IPS-15b (cell line): ENCODE measurements around the gene POLDIP3.
"Not testable (repeated sequence)": the region's sequence is repeated elsewhere in the genome, so short reads cannot be mapped to it uniquely, and the experiment has no call there.

Source experiments
- H3K27me3 ChIP-seq: one replicate; pipeline ENCODE4 v1.6.1; 2013; ENCODE audit warnings: low read length; ENCODE audit not compliant: control insufficient read depth, insufficient read depth
- H3K36me3 ChIP-seq: one replicate; pipeline ENCODE4 v1.6.1; 2013; ENCODE audit warnings: low read length; ENCODE audit not compliant: control insufficient read depth, insufficient read depth
- H3K4me1 ChIP-seq: one replicate; pipeline ENCODE4 v1.6.1; 2013; ENCODE audit warnings: mild to moderate bottlenecking, low read length; ENCODE audit not compliant: control insufficient read depth, insufficient read depth
- H3K4me3 ChIP-seq: one replicate; pipeline ENCODE4 v1.5.1; 2013; ENCODE audit warnings: low read depth, low read length
- H3K9ac ChIP-seq: one replicate; pipeline ENCODE4 v1.6.1; 2013; ENCODE audit warnings: low read depth, mild to moderate bottlenecking, low read length
- H3K9me3 ChIP-seq: one replicate; pipeline ENCODE4 v1.6.1; 2013; ENCODE audit warnings: mild to moderate bottlenecking, low read length; ENCODE audit not compliant: control insufficient read depth, insufficient read depth

Gene POLDIP3

DNA sequence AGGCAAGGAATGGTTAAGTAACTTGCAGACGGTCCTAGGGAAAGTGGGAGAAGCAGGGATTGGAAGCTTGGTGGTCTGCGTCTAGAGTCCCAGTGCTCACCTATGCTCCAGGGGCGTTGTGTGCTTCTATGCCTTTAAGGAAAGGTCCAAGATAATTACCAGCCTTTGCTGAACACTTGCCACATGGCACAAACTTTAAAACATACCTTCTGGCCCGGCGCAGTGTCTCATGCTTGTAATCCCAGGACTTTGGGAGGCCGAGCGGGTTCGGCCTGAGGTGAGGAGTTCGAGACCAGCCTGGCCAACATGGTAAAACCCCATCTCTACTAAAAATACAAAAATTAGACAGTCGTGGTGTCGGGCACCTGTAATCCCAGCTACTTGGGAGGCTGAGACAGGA lies 2.3 kb downstream of the POLDIP3 start:
- peaks cover 20% of the 10 kb centered on the region for H3K4me1 ChIP-seq
- no peaks in the 10 kb centered on the region for H3K9me3 ChIP-seq
- no peak overlapping the region for H3K9ac ChIP-seq
- peaks cover 4% of the 10 kb centered on the region for H3K36me3 ChIP-seq
- H3K4me3 ChIP-seq = no peak overlapping the region
- H3K27me3 ChIP-seq = no peaks in the 10 kb centered on the region

DNA sequence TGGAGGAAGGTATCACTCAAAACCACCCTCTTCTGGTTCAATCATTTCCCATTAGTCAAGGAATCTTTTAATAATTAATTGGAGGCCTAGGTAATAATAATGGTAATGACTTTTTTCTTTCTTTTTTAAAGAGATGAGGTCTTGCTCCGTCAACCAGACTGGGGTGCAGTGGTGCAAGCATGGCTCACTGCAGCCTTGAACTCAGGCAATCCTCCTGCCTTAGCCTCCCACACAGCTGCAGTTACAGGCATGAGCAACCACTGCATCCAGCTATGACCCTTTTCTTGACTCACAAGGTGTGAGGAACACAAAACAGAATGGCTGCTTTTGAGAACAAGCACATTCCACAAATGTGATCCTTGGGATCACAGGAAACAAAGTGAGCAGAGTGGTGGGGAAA lies 3.6 kb downstream of the POLDIP3 start:
- H3K9ac ChIP-seq = no peak overlapping the region
- no peaks in the 10 kb centered on the region for H3K9me3 ChIP-seq
- H3K4me1 ChIP-seq = peaks cover 18% of the 10 kb centered on the region
- no peak overlapping the region for H3K4me3 ChIP-seq
- H3K36me3 ChIP-seq = peaks cover 4% of the 10 kb centered on the region
- H3K27me3 ChIP-seq = no peaks in the 10 kb centered on the region

DNA sequence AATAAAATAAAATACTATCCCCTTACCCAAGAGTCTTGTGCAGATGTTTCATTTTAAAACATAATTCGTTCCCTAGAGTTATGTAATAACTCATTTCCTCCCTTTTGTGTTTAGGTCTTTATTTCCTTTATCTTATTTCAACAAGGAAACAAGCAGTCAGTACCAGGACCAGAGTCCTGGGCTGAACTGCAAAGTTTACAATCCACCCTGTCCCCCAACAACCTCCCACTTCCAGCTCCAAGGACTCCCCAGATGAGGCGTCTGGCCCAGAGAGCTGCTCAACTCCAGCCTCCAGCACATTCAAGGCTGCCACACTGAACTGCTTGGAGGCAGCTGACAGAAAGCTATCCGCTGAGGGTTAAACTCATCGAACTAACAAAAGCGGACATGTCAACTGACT lies 4.5 kb downstream of the POLDIP3 start:
- no peak overlapping the region for H3K4me3 ChIP-seq
- peaks cover 15% of the 10 kb centered on the region for H3K4me1 ChIP-seq
- no peak overlapping the region for H3K9ac ChIP-seq
- H3K27me3 ChIP-seq = no peaks in the 10 kb centered on the region
- peaks cover 4% of the 10 kb centered on the region for H3K36me3 ChIP-seq
- H3K9me3 ChIP-seq = no peaks in the 10 kb centered on the region

DNA sequence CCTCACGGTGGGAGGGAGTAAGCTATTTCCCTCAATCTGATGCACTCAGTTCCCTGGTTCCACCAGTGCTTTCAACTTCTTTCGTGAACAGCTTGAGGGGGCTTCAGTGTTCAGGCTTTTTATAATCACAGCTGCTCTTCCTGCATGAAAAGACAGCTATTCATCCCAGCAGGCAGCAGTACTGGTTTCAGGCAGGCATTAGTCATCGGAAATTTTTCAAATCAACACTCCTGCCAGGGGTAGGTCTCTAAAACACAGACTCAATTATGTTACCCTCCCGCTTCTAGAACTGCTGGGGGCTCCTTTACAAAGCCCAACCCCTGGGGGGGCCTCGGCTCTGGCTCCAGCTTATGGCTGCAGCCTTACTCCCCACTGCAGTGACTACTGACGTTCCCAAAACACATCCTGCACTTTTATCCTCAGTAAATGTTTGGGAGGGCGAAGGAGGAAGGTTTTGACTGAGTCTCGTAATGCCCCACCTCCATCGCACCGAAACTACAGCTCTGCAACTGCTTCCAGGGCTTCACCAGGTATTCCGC lies 5.8 kb downstream of the POLDIP3 start:
- H3K27me3 ChIP-seq = no peaks in the 10 kb centered on the region
- peak overlapping the region; percentile 5 for H3K4me3 ChIP-seq
- H3K36me3 ChIP-seq = peaks cover 4% of the 10 kb centered on the region
- H3K9ac ChIP-seq = no peak overlapping the region
- peaks cover 15% of the 10 kb centered on the region for H3K4me1 ChIP-seq
- no peaks in the 10 kb centered on the region for H3K9me3 ChIP-seq

DNA sequence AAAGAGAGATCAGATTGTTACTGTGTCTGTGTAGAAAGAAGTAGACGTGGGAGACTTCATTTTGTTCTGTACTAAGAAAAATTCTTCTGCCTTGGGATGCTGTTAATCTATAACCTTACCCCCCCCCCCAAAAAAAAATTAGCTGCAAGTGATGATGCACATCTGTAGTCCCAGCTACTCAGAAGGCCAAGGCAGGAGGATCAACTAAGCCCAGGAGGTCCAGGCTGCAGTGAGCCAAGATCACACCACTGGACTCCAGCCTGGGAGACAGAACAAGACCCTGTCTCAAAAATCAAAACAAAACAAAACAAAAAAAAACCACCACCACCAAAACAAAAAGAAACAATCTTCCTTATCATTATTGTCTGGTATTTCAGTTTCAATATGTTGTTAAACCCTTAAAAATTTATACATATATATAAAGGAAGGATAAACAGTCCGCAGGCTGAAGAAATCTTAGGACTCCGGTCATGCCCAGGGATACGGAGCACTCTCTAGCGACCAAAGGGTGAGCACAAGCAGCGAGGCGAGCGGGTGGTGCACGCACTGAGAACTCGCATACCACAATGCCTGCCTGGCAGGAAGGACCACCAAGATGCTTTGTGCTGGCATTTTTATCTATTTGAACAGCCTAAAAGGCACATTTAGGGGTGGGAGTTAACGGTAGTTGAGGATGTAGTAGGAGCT lies 6.4 kb downstream of the POLDIP3 start:
- H3K4me3 ChIP-seq = no peak overlapping the region
- H3K27me3 ChIP-seq = no peaks in the 10 kb centered on the region
- H3K9me3 ChIP-seq = no peaks in the 10 kb centered on the region
- H3K9ac ChIP-seq = no peak overlapping the region
- peaks cover 5% of the 10 kb centered on the region for H3K36me3 ChIP-seq
- H3K4me1 ChIP-seq = peaks cover 15% of the 10 kb centered on the region

DNA sequence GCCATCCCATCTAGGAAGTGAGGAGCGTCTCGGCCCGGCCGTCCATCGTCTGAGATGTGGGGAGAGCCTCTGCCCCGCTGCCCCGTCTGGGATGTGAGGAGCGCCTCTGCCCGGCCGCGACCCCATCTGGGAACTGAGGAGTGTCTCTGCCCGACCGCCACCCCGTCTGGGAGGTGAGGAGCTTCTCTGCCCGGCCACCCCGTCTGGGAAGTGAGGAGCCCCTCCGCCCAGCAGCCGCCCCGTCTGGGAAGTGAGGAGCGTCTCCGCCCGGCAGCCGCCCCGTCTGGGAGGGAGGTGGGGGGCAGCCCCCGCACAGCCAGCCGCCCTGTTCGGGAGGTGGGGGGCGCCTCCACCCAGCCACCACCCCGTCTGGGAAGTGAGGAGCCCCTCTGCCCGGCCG lies 7.0 kb downstream of the POLDIP3 start:
- not testable (repeated sequence) for H3K9ac ChIP-seq, H3K4me1 ChIP-seq, H3K27me3 ChIP-seq, H3K9me3 ChIP-seq, H3K4me3 ChIP-seq
- H3K36me3 ChIP-seq = peaks cover 11% of the 10 kb centered on the region

DNA sequence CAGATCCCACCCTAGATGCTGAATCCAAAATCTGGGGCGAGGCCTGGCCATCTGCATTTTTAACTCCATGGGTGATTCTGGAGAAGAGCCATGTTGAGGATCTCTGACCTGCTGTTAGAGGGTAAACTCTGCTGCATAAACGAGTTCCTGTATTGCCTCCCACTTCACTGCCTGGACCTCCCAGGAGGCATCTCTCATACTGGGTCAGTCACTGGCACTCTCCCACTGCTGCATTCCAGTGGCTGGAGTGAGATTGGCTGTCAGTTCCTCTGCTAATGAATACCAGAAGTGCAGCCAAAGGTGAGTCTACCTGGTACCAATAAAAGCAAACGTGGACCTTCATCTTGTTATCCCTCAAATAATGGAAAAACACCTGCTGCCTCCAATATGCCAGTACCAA lies 10.3 kb downstream of the POLDIP3 start:
- Histone ChIP-seq H3K36me3 (peaks cover 32% of the 10 kb centered on the region), H3K9ac (no peak overlapping the region), H3K9me3 (no peaks in the 10 kb centered on the region)

DNA sequence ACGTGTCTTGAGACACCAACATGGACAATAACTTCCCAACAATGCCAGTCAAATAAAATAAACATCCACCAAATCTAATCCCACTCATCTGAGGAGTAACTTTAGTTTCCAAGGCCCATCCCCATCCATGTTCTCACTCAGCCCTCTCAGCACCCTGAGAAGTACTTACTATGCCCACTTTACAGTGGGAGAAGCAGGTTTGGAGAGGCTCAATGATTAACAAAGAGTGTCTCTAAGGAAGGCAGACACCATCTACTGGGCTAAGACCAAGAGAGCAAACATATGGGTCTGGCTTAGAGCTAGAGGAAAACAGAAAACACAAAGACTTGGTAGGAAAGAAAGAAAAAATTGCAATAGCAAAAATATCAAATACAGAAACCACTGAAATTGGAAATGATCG lies 11.3 kb downstream of the POLDIP3 start:
- H3K9me3 ChIP-seq = no peaks in the 10 kb centered on the region
- H3K9ac ChIP-seq = no peak overlapping the region
- peaks cover 38% of the 10 kb centered on the region for H3K36me3 ChIP-seq
- no peaks in the 10 kb centered on the region for H3K4me1 ChIP-seq
- no peaks in the 10 kb centered on the region for H3K27me3 ChIP-seq
- H3K4me3 ChIP-seq = no peak overlapping the region

More for the DNA sequence above, 10.3 kb downstream of the POLDIP3 start:
- Histone ChIP-seq H3K4me3 (no peak overlapping the region), H3K4me1 (peaks cover 6% of the 10 kb centered on the region), H3K27me3 (no peaks in the 10 kb centered on the region)

DNA sequence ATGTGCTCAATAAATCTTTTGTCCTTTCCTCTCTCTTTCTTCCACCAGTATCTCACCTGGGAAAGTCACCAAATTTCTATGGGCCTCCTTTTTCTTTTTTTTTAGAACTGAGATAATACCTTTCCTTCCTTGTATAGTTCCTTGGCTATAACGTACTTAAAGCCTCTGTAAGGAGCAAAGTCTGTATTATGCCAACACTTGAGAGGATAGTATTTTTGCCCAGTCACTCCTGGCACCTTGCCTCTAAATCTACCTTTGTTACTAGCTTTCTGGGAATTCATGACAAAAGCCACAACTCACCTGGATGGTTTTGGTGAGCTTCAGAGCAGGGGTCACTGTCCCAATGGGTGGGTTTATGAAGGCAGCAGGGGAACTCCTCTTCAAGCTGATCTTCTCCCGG lies 12.2 kb downstream of the POLDIP3 start:
- peaks cover 41% of the 10 kb centered on the region for H3K36me3 ChIP-seq
- no peaks in the 10 kb centered on the region for H3K9me3 ChIP-seq
- H3K4me1 ChIP-seq = no peaks in the 10 kb centered on the region
- no peaks in the 10 kb centered on the region for H3K27me3 ChIP-seq
- no peak overlapping the region for H3K9ac ChIP-seq
- no peak overlapping the region for H3K4me3 ChIP-seq

DNA sequence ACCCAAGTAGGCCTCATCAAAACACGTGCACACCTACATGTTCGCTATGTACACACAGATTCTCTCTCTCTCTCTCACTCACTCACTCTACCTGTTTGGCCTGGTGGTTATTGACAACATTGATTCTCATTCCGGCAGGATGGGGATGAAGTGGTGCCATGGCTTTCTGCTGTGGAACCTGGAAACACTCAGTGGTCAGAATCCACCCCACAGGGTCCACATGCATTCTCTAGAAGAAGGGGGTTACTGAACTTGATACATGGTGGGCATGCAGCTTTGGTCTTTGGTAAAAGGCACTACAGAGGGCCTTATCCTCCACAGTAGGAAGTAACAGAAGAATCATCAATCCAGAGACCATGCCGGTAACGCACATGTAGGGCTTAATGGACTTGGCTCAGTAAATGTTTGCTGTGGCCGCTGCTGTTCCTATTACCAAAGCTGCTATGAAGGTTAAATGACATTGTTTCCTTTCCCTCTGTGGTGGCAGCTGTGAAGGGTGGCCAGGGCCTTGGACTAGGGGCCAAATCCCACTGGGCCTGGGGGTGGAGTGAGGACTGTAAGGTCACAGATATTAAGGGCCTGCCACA lies 12.7 kb downstream of the POLDIP3 start:
- H3K36me3 ChIP-seq = peaks cover 46% of the 10 kb centered on the region
- no peak overlapping the region for H3K9ac ChIP-seq
- H3K9me3 ChIP-seq = no peaks in the 10 kb centered on the region
- no peaks in the 10 kb centered on the region for H3K27me3 ChIP-seq
- H3K4me3 ChIP-seq = no peak overlapping the region
- H3K4me1 ChIP-seq = no peaks in the 10 kb centered on the region

DNA sequence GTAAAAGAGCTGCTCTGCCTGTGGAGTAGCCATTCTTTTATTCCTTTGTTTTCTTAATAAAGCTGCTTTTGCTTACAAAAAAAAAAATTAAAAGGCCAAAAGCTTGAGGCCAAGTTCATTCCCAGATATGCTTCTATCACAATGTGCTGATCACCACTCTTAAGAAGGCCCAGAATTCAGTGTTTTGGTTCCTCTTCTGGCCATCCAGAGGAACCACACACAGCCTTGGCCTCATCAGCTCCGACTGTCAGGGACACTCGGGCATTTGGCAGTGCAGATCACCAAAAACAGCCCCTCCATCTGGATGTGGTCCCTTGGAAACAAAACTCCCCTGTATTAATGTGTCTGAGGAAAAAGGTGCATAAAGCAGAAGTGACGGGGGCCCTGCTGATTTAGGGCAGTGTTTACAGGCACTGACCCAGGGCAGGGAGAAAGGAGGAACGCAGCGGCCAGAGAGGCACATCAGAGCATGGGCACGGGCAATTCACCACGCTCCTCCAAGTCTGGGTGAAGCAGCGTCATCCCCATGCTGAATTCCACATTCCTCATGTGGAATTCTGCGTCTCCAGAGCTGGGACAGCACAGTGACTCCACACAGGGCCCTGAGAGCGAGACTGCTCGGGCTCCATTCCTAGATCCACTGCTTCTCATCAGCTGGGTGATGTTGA lies 17.7 kb downstream of the POLDIP3 start:
- Histone ChIP-seq H3K36me3 (peaks cover 72% of the 10 kb centered on the region), H3K4me1 (no peaks in the 10 kb centered on the region), H3K4me3 (no peak overlapping the region), H3K9me3 (no peaks in the 10 kb centered on the region), H3K27me3 (no peaks in the 10 kb centered on the region), H3K9ac (no peak overlapping the region)

DNA sequence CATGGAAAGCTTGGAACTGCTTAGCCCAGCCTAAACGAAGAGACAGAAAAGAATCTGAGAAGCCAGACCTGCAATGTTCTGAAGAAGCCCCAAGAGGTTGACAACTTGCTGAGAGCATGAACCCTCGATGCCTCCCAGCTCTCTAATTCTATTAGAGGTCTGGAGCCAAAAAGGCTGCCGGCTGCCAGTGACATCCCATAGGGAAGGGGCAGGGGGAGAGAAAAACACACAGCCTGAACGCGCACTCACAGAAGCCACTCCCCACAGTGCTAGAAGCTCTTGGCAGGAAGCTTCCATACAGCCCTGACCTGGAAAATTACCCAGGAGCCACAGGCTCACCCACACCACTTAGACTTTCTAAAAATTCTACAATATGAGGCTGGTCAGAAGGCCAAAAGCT lies 18.3 kb downstream of the POLDIP3 start:
- peaks cover 65% of the 10 kb centered on the region for H3K36me3 ChIP-seq
- no peaks in the 10 kb centered on the region for H3K27me3 ChIP-seq
- no peaks in the 10 kb centered on the region for H3K9me3 ChIP-seq
- no peaks in the 10 kb centered on the region for H3K4me1 ChIP-seq
- no peak overlapping the region for H3K9ac ChIP-seq
- H3K4me3 ChIP-seq = no peak overlapping the region
